ENCODE results near the gene ZNF804B. TPM values are rescaled to one million over a fixed set of nuclear protein-coding genes. Genes with fewer than 3 reads are reported as not detected.

ZNF804B gene
- total RNA-seq, 2 donors from 2014 or later = 0.13 to 0.49 TPM

DNA sequence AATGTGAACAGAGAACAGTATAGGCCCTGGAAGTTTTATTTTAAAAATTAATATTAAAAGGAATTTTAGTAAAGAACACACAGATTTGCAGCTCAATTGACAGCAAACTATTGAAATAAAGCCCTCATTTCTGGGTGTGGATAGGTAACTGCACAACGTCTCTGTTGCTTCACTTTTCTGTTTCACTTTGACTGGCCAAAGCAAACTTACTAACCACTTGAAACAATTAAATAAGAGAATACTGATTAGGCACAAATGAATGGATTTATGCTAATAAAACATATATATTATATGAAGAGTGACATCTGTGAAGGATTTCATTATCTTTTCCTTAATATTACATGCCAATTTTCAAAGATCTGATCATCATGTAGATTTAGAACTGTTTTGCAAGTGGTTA is 11.9 kb downstream of the ZNF804B start:
- H3K9ac ChIP-seq (ENCODE audit: extremely low read depth, low read length, poor library complexity, severe bottlenecking) = no peak overlapping the region
- H3K4me3 Mint-ChIP-seq = no peak overlapping the region
- no peak overlapping the region for H3K27ac ChIP-seq (ENCODE audit: low read depth, low read length)
- TF ChIP-seq, protein P1, sequence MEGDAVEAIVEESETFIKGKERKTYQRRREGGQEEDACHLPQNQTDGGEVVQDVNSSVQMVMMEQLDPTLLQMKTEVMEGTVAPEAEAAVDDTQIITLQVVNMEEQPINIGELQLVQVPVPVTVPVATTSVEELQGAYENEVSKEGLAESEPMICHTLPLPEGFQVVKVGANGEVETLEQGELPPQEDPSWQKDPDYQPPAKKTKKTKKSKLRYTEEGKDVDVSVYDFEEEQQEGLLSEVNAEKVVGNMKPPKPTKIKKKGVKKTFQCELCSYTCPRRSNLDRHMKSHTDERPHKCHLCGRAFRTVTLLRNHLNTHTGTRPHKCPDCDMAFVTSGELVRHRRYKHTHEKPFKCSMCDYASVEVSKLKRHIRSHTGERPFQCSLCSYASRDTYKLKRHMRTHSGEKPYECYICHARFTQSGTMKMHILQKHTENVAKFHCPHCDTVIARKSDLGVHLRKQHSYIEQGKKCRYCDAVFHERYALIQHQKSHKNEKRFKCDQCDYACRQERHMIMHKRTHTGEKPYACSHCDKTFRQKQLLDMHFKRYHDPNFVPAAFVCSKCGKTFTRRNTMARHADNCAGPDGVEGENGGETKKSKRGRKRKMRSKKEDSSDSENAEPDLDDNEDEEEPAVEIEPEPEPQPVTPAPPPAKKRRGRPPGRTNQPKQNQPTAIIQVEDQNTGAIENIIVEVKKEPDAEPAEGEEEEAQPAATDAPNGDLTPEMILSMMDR (conservative IDR thresholded peaks at IDR 0.05) = no peak
- H3K9me3 Mint-ChIP-seq = no peaks in the 10 kb centered on the region
- no peak for DNase-seq
- H3K27me3 ChIP-seq (ENCODE audit: control insufficient read depth, insufficient read depth, low read length, poor library complexity, severe bottlenecking) = no peaks in the 10 kb centered on the region
- no peak overlapping the region for H3K27ac Mint-ChIP-seq
- peaks cover 4% of the 10 kb centered on the region for H3K27me3 Mint-ChIP-seq (ENCODE audit: insufficient read depth)
- H3K4me3 ChIP-seq (ENCODE audit: low read length) = no peak overlapping the region
- 79% methylated on average over 1 of the region's 1 CpG; no CpG with 5 or more reads in 1 of the 2 experiments for WGBS, 2 experiments (ENCODE audit: insufficient coverage in 1 of 2, insufficient read length in 1 of 2)
- H3K4me1 ChIP-seq (ENCODE audit: control insufficient read depth, insufficient read depth, low read length) = no peaks in the 10 kb centered on the region
- H3K4me1 Mint-ChIP-seq = no peaks in the 10 kb centered on the region
- H3K36me3 ChIP-seq (ENCODE audit: control insufficient read depth, insufficient read depth, low read length) = no peaks in the 10 kb centered on the region
- no peaks in the 10 kb centered on the region for H3K9me3 ChIP-seq (ENCODE audit: control insufficient read depth, low read length)
- no peaks in the 10 kb centered on the region for H3K36me3 Mint-ChIP-seq (ENCODE audit: low read depth)

DNA sequence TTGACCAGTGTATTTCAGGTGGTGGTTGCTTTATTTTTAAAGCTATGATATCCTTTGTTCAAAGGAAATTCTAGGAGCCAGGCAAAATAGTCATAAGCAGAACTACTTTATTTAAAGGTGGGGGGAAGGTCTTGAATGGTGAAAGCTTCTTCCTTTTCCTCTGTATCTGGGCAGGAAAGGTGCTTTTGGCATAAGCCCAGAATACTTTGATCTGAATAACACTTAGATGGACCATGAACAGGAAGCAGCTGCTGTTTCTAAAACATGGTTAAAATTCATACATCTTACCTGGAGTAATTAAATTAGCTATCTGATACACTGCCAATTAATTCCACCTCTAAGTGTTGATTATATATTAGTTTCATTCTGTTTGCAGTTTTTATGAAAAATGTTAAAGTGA is 13.3 kb downstream of the ZNF804B start:
- no peak overlapping the region for H3K9ac ChIP-seq (ENCODE audit: extremely low read depth, low read length, poor library complexity, severe bottlenecking)
- H3K4me1 ChIP-seq (ENCODE audit: control insufficient read depth, insufficient read depth, low read length) = no peaks in the 10 kb centered on the region
- TF ChIP-seq, protein P1 (conservative IDR thresholded peaks at IDR 0.05) = no peak
- H3K4me3 ChIP-seq (ENCODE audit: low read length) = no peak overlapping the region
- H3K9me3 ChIP-seq (ENCODE audit: control insufficient read depth, low read length) = no peaks in the 10 kb centered on the region
- no peaks in the 10 kb centered on the region for H3K36me3 ChIP-seq (ENCODE audit: control insufficient read depth, insufficient read depth, low read length)
- no peaks in the 10 kb centered on the region for H3K27me3 ChIP-seq (ENCODE audit: control insufficient read depth, insufficient read depth, low read length, poor library complexity, severe bottlenecking)
- Mint-ChIP-seq H3K36me3 (ENCODE audit: low read depth) (no peaks in the 10 kb centered on the region), H3K4me3 (no peak overlapping the region), H3K27ac (no peak overlapping the region), H3K27me3 (ENCODE audit: insufficient read depth) (peaks cover 3% of the 10 kb centered on the region), H3K4me1 (no peaks in the 10 kb centered on the region), H3K9me3 (no peaks in the 10 kb centered on the region)
- no peak overlapping the region for H3K27ac ChIP-seq (ENCODE audit: low read depth, low read length)
- DNase-seq = no peak

DNA sequence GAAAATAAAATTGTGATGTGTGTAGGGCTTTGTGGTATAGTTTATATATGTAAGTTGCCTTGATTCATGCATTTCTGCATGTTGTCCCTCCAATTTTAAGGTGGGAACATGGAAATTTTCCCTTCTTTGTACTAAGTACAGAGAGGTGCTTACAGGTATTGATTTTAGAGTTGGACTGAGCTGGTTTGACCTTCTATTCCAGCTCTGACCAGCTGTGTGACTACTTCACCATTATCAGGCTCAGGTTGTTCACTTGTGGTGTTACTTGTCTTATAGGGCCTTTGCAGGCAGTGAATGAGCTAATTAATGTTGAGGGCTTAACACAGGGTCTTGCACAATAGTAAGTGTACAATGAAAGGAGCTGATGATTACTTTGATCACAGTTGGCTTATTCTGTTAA is 16.3 kb downstream of the ZNF804B start:
- no peaks in the 10 kb centered on the region for H3K27me3 ChIP-seq (ENCODE audit: control insufficient read depth, insufficient read depth, low read length, poor library complexity, severe bottlenecking)
- TF ChIP-seq, protein P1 (conservative IDR thresholded peaks at IDR 0.05) = no peak
- no peaks in the 10 kb centered on the region for H3K9me3 ChIP-seq (ENCODE audit: control insufficient read depth, low read length)
- no peaks in the 10 kb centered on the region for H3K36me3 ChIP-seq (ENCODE audit: control insufficient read depth, insufficient read depth, low read length)
- H3K9me3 Mint-ChIP-seq = no peaks in the 10 kb centered on the region
- no peak for DNase-seq
- no peak overlapping the region for H3K27ac Mint-ChIP-seq
- H3K4me1 ChIP-seq (ENCODE audit: control insufficient read depth, insufficient read depth, low read length) = no peaks in the 10 kb centered on the region
- no peak overlapping the region for H3K4me3 ChIP-seq (ENCODE audit: low read length)
- no peak overlapping the region for H3K27ac ChIP-seq (ENCODE audit: low read depth, low read length)
- H3K9ac ChIP-seq (ENCODE audit: extremely low read depth, low read length, poor library complexity, severe bottlenecking) = no peak overlapping the region
- no peaks in the 10 kb centered on the region for H3K27me3 Mint-ChIP-seq (ENCODE audit: insufficient read depth)
- H3K4me1 Mint-ChIP-seq = peaks cover 2% of the 10 kb centered on the region
- no peak overlapping the region for H3K4me3 Mint-ChIP-seq
- H3K36me3 Mint-ChIP-seq (ENCODE audit: low read depth) = no peaks in the 10 kb centered on the region

Data from endodermal cell (in vitro differentiated cells).